AG04449 (cell line): ENCODE data around the gene TMEM86A.
A peak's percentile ranks its signal among the peaks of the same experiment; 100 is the strongest.

Experiments
- CTCF ChIA-PET: fragments of 350-600 bp; formaldehyde crosslinking; extraction: SDS; loops from one replicate; lab custom pipeline; 2021; ENCODE audit warnings: antibody characterized with exemption; lab: Yijun Ruan, JAX
- POLR2A ChIA-PET: fragments of 400-600, 350-600 bp; formaldehyde crosslinking; extraction: SDS; loops from one replicate; lab custom pipeline; 2020; ENCODE audit warnings: antibody characterized with exemption, inconsistent platforms; lab: Yijun Ruan, JAX
- DNase-seq: peaks from one replicate; pipeline ENCODE4 v3.0.0-alpha.2; 2010; ENCODE audit warnings: low read depth, low spot score
- H3K4me3 ChIP-seq: 2 replicates; pipeline ENCODE4 v1.5.1; 2011; ENCODE audit warnings: low read depth, mild to moderate bottlenecking, control low read depth, low read length
- CTCF ChIP-seq: IDR thresholded peaks from one replicate; pipeline ENCODE4 v1.5.1; 2011; ENCODE audit warnings: mild to moderate bottlenecking, moderate library complexity, low read length, control low read depth, inconsistent platforms; ENCODE audit not compliant: insufficient read depth; ENCODE audit errors: missing control alignments

The TMEM86A gene

GRCh38 chr11:18699269-18699596 lies 654 bp downstream of the TMEM86A start:
- CTCF ChIA-PET: no interaction called here
- POLR2A ChIA-PET: no interaction called here
- TF ChIP-seq CTCF: no peak
- H3K4me3 ChIP-seq: peak overlapping the region; percentile 61
- DNase-seq: no peak

- CTCF ChIA-PET: no interaction called here
- POLR2A ChIA-PET: no interaction called here
Observed at GRCh38 chr11:18699848-18700261, 1.3 kb downstream of the TMEM86A start.

GRCh38 chr11:18700375-18700774 lies 1.8 kb downstream of the TMEM86A start:
- no peak for TF ChIP-seq CTCF
- no peak overlapping the region for H3K4me3 ChIP-seq
- ChIA-PET POLR2A (no interaction called here), CTCF (no interaction called here)
- DNase-seq: no peak

More at GRCh38 chr11:18699848-18700261, 1.3 kb downstream of the TMEM86A start:
- TF ChIP-seq CTCF: no peak
- H3K4me3 ChIP-seq: no peak overlapping the region; the same call in 1 of the 2 replicates
- DNase-seq: no peak

- TF ChIP-seq CTCF: no peak
- H3K4me3 ChIP-seq: no peak overlapping the region
- DNase-seq: no peak
- ChIA-PET POLR2A (no interaction called here), CTCF (no interaction called here)
Observed at GRCh38 chr11:18700872-18701271, 2.3 kb downstream of the TMEM86A start.

- no peak for DNase-seq
- POLR2A ChIA-PET: no interaction called here
- no peak for TF ChIP-seq CTCF
- H3K4me3 ChIP-seq: no peak overlapping the region
- CTCF ChIA-PET: interaction anchor here (0.9 to 1.1 kb wide), 2 partner anchors 19 to 20 kb away, joined by 3 read pairs; no protein-coding TSS in a partner anchor
Observed at GRCh38 chr11:18701614-18702216, 3.1 kb downstream of the TMEM86A start.

GRCh38 chr11:18703001-18703763 lies 4.6 kb downstream of the TMEM86A start:
- POLR2A ChIA-PET: no interaction called here
- TF ChIP-seq CTCF: no peak
- DNase-seq: no peak
- CTCF ChIA-PET: interaction anchor here (0.5 to 1.1 kb wide), 2 partner anchors 19 to 38 kb away, joined by 3 read pairs; no protein-coding TSS in a partner anchor
- no peak overlapping the region for H3K4me3 ChIP-seq
